ENCODE data around the gene SEC31B.

DNA sequence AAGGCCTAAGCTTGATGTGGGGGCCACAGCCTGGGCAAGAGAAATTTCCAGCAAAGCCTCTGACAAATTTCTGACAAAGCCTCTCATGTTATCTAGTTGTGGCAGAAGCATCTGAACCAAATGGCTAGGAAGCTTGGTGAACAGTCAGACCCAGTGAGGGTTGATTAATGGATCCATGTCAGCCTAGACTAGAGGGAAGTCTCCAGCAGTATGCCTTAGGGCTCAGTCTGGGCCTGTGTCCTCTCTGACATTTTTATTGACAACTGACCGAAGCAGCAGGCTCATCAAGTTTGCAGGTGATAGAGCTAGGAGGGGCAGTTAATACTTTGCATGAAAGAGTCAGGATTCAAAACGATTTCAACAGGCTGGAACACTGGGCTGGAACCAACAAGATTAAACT lies 41.3 kb upstream of the SEC31B start:
- TF ChIP-seq, protein P1, sequence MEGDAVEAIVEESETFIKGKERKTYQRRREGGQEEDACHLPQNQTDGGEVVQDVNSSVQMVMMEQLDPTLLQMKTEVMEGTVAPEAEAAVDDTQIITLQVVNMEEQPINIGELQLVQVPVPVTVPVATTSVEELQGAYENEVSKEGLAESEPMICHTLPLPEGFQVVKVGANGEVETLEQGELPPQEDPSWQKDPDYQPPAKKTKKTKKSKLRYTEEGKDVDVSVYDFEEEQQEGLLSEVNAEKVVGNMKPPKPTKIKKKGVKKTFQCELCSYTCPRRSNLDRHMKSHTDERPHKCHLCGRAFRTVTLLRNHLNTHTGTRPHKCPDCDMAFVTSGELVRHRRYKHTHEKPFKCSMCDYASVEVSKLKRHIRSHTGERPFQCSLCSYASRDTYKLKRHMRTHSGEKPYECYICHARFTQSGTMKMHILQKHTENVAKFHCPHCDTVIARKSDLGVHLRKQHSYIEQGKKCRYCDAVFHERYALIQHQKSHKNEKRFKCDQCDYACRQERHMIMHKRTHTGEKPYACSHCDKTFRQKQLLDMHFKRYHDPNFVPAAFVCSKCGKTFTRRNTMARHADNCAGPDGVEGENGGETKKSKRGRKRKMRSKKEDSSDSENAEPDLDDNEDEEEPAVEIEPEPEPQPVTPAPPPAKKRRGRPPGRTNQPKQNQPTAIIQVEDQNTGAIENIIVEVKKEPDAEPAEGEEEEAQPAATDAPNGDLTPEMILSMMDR (IDR thresholded peaks at IDR 0.05), result no peak
- no peak for TF ChIP-seq POLR2A (IDR thresholded peaks at IDR 0.05)

All from testis (tissue), 2 donors.